WERI-Rb-1 (cell line): ENCODE results near the gene CYTL1.
"Not testable (repeated sequence)": the region's sequence is repeated elsewhere in the genome, so short reads cannot be mapped to it uniquely, and the experiment has no call there.

ENCODE experiments used
- DNase-seq: peaks from one replicate; pipeline ENCODE4 v3.0.0-alpha.2; 2020
- H3K27ac ChIP-seq: fragments of 250-450 bp; sonication (Bioruptor Pico); 2 replicates; pipeline ENCODE4 v1.5.1; 2020; ENCODE audit warnings: mild to moderate bottlenecking, moderate library complexity
- H3K27me3 ChIP-seq: fragments of 250-450 bp; sonication (Bioruptor Pico); 2 replicates; pipeline ENCODE4 v1.5.1; 2021; ENCODE audit warnings: mild to moderate bottlenecking, low read depth, moderate library complexity; ENCODE audit not compliant: insufficient read depth, severe bottlenecking
- H3K36me3 ChIP-seq: fragments of 250-450 bp; sonication (Bioruptor Pico); 2 replicates; pipeline ENCODE4 v1.5.1; 2020; ENCODE audit warnings: mild to moderate bottlenecking, moderate library complexity
- H3K4me3 ChIP-seq: 2 replicates; pipeline ENCODE4 v1.5.1; 2011; ENCODE audit warnings: low read depth, mild to moderate bottlenecking, control low read depth, low read length
- H3K9me3 ChIP-seq: fragments of 250-450 bp; sonication (Bioruptor Pico); 2 replicates; pipeline ENCODE4 v1.5.1; 2021; ENCODE audit warnings: mild to moderate bottlenecking, moderate library complexity; ENCODE audit not compliant: severe bottlenecking
- CTCF ChIP-seq: IDR thresholded peaks from 2 replicates; pipeline ENCODE4 v1.5.1; 2011; ENCODE audit warnings: low read depth, mild to moderate bottlenecking, control low read depth, inconsistent platforms, low read length

CYTL1 gene

GRCh38 chr4:5019274-5019673 lies at the start of gene CYTL1:
CYTL1 (minus strand) TSS chr4:5019458; CDS start chr4:5019445, 13 bp downstream.
- Histone ChIP-seq H3K4me3 (no peak within 1 kb of the TSS), H3K36me3 (no peaks in the 10 kb centered on the region), H3K9me3 (no peaks in the 10 kb centered on the region), H3K27me3 (no peaks in the 10 kb centered on the region), H3K27ac (no peak within 1 kb of the TSS)
- no peak for TF ChIP-seq CTCF
- DNase-seq: no peak

- Histone ChIP-seq H3K9me3 (peaks cover 10% of the 10 kb centered on the region), H3K4me3 (no peak overlapping the region), H3K27ac (no peak overlapping the region), H3K36me3 (no peaks in the 10 kb centered on the region), H3K27me3 (no peaks in the 10 kb centered on the region)
- no peak for TF ChIP-seq CTCF
- no peak for DNase-seq
Observed at GRCh38 chr4:5067908-5068307, 48.6 kb upstream of the CYTL1 start.

GRCh38 chr4:5066968-5067367 lies 47.7 kb upstream of the CYTL1 start:
- not testable (repeated sequence) for DNase-seq

GRCh38 chr4:5066101-5066500 lies 46.8 kb upstream of the CYTL1 start:
- no peak for TF ChIP-seq CTCF
- DNase-seq: peak; percentile 60
- H3K4me3 ChIP-seq: no peak overlapping the region

More at GRCh38 chr4:5066968-5067367, 47.7 kb upstream of the CYTL1 start:
- not testable (repeated sequence) for H3K27me3 ChIP-seq, H3K9me3 ChIP-seq, H3K36me3 ChIP-seq, H3K4me3 ChIP-seq
- H3K27ac ChIP-seq: peak overlapping the region; percentile 70

GRCh38 chr4:5055411-5055810 lies 36.2 kb upstream of the CYTL1 start:
- peaks cover 6% of the 10 kb centered on the region for H3K9me3 ChIP-seq
- no peaks in the 10 kb centered on the region for H3K27me3 ChIP-seq
- TF ChIP-seq CTCF: no peak
- DNase-seq: no peak
- H3K4me3 ChIP-seq: no peak overlapping the region
- no peaks in the 10 kb centered on the region for H3K36me3 ChIP-seq
- H3K27ac ChIP-seq: no peak overlapping the region

More at GRCh38 chr4:5066101-5066500, 46.8 kb upstream of the CYTL1 start:
- H3K9me3 ChIP-seq: peaks cover 10% of the 10 kb centered on the region
- no peaks in the 10 kb centered on the region for H3K27me3 ChIP-seq
- H3K36me3 ChIP-seq: no peaks in the 10 kb centered on the region
- peak overlapping the region; percentile 70 for H3K27ac ChIP-seq

- no peak for TF ChIP-seq CTCF
- no peak for DNase-seq
- no peak overlapping the region for H3K27ac ChIP-seq
- no peaks in the 10 kb centered on the region for H3K9me3 ChIP-seq
- no peaks in the 10 kb centered on the region for H3K27me3 ChIP-seq
- H3K36me3 ChIP-seq: no peaks in the 10 kb centered on the region
- H3K4me3 ChIP-seq: no peak overlapping the region
Observed at GRCh38 chr4:5054532-5054931, 35.3 kb upstream of the CYTL1 start.
